Activated naive CD8-positive, alpha-beta T cell treated with anti-CD3 and anti-CD28 coated beads for 36 hours (primary cell): ENCODE results near the gene SPEF2. TPM values are rescaled to one million over a fixed set of nuclear protein-coding genes. Genes with fewer than 3 reads are reported as not detected.
"Not testable (repeated sequence)": the region's sequence is repeated elsewhere in the genome, so short reads cannot be mapped to it uniquely, and the experiment has no call there.

ENCODE experiments used
- DNase-seq: peaks from one replicate; pipeline ENCODE4 v3.0.0; 2021
- H3K27ac Mint-ChIP-seq: one replicate; pipeline ENCODE4 v1.8.0; 2022; ENCODE audit warnings: mild to moderate bottlenecking, moderate library complexity, mixed read lengths
- H3K27me3 Mint-ChIP-seq: one replicate; pipeline ENCODE4 v1.8.0; 2022; ENCODE audit warnings: mild to moderate bottlenecking, mixed read lengths
- H3K36me3 Mint-ChIP-seq: one replicate; pipeline ENCODE4 v1.8.0; 2021; ENCODE audit warnings: mild to moderate bottlenecking, mixed read lengths
- H3K4me1 Mint-ChIP-seq: one replicate; pipeline ENCODE4 v1.8.0; 2021; ENCODE audit warnings: mixed read lengths
- H3K4me3 Mint-ChIP-seq: one replicate; pipeline ENCODE4 v1.8.0; 2022; ENCODE audit warnings: mild to moderate bottlenecking, moderate library complexity, mixed read lengths
- H3K9me3 Mint-ChIP-seq: one replicate; pipeline ENCODE4 v1.8.0; 2022; ENCODE audit warnings: mixed read lengths
- total RNA-seq, 2 experiments: library from RNA; stranded (reverse); gene quantifications; one replicate each; pipeline ENCODE4 v1.2.3, GENCODE V29; 2021

Gene SPEF2
- total RNA-seq, 2 experiments from 2014 or later: 6.0 to 6.1 TPM

DNA sequence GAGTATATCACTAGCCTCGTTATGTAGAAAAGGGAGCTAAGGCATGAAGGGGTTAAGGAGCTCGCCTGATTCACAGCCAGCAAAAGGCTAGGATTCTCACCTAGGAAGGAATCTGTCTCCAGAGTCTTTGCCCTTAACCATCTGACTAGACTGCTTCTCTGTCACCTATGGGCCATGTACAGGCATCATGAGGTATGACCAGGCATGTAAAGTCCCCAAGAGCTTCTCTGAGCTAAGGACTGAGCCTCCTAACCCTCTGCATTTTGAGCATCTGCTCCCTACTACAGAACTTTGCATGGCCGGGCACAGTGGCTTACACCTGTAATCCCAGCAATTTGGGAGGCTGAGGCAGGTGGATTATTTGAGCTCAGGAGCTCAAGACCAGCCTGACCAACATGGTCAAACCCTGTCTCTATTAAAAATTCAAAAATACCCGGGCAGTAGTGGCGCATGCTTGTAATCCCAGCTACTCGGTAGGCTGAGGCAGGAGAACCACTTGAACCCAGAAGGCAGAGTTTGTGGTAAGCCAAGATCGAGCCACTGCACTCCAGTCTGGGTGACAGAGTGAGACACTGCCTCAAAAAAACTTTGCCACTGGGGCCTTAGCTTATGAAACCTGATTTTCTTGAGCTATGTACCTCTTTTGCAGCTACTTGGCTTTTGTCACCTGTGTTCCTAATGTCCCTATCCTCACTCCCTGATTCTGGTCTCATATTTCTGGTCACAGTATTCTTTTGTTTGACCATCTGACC lies 205.9 kb downstream of the SPEF2 start:
- peaks cover 92% of the 10 kb centered on the region for H3K4me1 Mint-ChIP-seq
- peaks cover 9% of the 10 kb centered on the region for H3K9me3 Mint-ChIP-seq
- no peaks in the 10 kb centered on the region for H3K27me3 Mint-ChIP-seq
- no peak for DNase-seq
- peak overlapping the region; percentile 94 for H3K27ac Mint-ChIP-seq
- peaks cover 36% of the 10 kb centered on the region for H3K36me3 Mint-ChIP-seq
- no peak overlapping the region for H3K4me3 Mint-ChIP-seq

DNA sequence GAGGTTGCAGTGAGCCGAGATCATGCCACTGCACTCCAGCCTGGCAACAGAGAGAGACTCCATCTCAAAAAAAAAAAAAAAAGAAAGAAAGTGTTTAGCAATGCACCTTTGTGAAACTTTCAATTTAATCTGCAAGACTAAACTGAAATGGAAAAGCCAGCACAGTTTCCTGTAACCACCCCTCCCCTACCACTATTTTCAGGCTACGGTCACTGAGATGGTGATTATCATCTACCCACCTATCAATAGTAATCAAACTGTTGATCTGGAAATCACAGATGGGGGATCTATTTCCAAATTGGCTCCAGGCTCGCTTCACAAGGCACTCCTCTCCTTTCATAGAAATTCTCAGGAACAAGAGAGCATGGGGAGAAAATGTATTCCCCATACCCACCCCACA lies 208.4 kb downstream of the SPEF2 start:
- Mint-ChIP-seq H3K9me3 (peaks cover 2% of the 10 kb centered on the region), H3K4me1 (peaks cover 88% of the 10 kb centered on the region), H3K36me3 (peaks cover 22% of the 10 kb centered on the region), H3K27ac (peak overlapping the region; percentile 94), H3K27me3 (no peaks in the 10 kb centered on the region), H3K4me3 (peak overlapping the region; percentile 56)
- DNase-seq: no peak

DNA sequence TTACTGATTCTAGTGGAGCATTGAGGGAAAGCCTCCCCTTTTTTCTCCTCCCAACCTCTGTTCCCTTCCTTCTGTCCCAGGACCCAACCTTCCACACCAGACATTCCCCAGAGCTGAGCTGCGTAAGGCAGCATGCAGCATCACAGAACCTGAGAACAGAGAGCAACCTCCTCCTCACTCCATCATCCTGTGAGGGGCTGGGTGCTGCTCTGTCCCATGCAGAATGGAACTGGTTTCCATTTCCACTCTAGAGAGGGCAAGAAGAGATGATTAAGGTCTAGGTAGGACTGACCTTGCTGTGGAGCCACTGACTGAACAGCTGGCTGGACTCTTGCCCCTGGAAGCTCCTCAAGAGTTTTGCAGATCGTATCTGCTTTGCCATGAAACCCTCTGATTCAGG lies 208.9 kb downstream of the SPEF2 start:
- Mint-ChIP-seq H3K27me3 (no peaks in the 10 kb centered on the region), H3K36me3 (peaks cover 19% of the 10 kb centered on the region), H3K9me3 (no peaks in the 10 kb centered on the region), H3K27ac (peak overlapping the region; percentile 94), H3K4me1 (peaks cover 91% of the 10 kb centered on the region), H3K4me3 (peak overlapping the region; percentile 56)
- peak; percentile 32 for DNase-seq

DNA sequence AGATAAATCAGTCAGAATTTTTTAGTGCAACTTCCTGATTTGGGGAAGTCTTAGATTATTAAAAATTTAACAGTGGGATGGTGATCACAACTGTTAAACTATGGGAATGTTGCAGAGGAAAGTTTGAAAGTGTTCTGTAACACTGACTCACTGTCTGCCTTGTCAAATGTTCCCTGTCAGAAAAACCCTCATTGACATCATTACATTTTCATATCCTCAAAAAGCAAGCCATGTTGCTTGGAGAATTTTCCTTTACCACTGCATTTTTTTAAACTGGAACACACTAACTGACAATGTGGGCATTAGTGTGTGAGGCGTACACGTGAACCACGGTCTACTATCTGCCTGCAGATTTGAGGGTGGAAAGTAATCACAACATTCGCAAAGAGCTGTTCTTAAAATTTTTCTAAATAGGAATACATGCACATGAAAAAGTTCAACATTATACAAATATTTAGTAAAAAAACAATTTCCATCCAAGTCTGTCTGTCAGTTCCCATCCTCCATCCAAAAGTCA lies 210.5 kb downstream of the SPEF2 start:
- H3K4me3 Mint-ChIP-seq: peak overlapping the region; percentile 32

DNA sequence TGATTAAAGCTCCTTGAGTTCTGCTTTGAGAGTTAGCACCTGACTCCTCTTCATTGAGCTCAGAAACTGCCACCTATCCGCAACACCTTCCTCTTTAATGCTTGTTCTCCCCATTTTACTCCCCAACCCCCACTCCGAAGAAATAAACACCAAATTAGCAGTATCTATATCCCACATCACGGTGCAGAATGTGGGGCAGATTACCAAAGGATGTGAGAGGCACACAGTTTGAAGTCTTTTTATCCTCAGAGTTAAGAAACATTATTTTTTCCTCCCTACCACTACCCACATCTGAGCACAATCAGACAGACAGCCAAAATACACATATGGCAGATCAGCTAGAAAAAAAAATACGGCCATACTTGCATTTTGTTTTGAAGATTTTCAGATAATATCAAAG lies 212.9 kb downstream of the SPEF2 start:
- Mint-ChIP-seq H3K4me1 (peaks cover 88% of the 10 kb centered on the region), H3K9me3 (peaks cover 2% of the 10 kb centered on the region), H3K4me3 (peak overlapping the region; percentile 8), H3K27ac (peak overlapping the region; percentile 98), H3K27me3 (no peaks in the 10 kb centered on the region), H3K36me3 (peaks cover 28% of the 10 kb centered on the region)
- no peak for DNase-seq

More for the DNA sequence above, 210.5 kb downstream of the SPEF2 start:
- Mint-ChIP-seq H3K4me1 (peaks cover 89% of the 10 kb centered on the region), H3K36me3 (peaks cover 22% of the 10 kb centered on the region), H3K9me3 (no peaks in the 10 kb centered on the region), H3K27me3 (no peaks in the 10 kb centered on the region), H3K27ac (peak overlapping the region; percentile 94)
- no peak for DNase-seq

DNA sequence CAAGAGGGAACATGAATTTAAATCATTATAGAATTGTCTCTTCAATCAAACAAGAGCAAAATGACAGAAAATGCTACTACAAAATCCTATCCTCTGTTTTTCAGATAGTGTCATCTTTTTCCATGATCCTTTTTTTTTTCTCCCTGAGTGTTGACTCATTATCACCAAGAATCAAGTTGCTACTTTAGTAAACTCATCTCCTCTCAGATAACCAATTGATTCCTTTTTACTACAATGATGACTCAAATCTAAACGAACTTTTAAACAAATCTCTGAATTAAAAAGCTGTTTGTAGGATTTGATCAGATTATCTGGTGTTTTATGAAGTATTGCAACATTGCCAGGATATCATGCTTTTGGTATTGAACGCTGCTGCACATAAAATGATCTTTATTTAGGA lies 215.1 kb downstream of the SPEF2 start:
- DNase-seq: no peak
- H3K4me1 Mint-ChIP-seq: peaks cover 86% of the 10 kb centered on the region
- no peaks in the 10 kb centered on the region for H3K27me3 Mint-ChIP-seq
- H3K27ac Mint-ChIP-seq: peak overlapping the region; percentile 98
- peaks cover 30% of the 10 kb centered on the region for H3K36me3 Mint-ChIP-seq
- H3K4me3 Mint-ChIP-seq: peak overlapping the region; percentile 35
- H3K9me3 Mint-ChIP-seq: peaks cover 2% of the 10 kb centered on the region

DNA sequence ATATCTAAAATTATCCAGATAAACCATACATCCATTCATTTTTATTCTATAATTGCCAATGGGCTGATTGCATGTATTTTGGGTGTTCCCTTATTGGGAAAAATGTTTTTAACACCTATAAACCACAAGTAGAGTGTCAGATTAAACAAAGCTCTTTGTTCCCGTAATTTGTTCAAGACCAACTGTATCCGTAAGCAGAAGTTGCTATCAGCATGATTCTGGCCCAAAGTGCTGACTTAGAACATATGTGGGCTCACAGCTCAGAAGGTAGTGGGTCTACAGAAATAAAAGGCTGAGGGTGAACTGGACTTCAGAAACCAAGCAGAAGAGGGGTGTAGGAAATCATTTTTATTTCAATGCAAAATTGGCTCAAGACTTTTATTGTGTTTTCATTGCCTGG lies 215.6 kb downstream of the SPEF2 start:
- Mint-ChIP-seq H3K27me3 (no peaks in the 10 kb centered on the region), H3K9me3 (peaks cover 4% of the 10 kb centered on the region), H3K4me3 (peak overlapping the region; percentile 49), H3K4me1 (peaks cover 85% of the 10 kb centered on the region), H3K27ac (peak overlapping the region; percentile 98), H3K36me3 (peaks cover 34% of the 10 kb centered on the region)
- no peak for DNase-seq

DNA sequence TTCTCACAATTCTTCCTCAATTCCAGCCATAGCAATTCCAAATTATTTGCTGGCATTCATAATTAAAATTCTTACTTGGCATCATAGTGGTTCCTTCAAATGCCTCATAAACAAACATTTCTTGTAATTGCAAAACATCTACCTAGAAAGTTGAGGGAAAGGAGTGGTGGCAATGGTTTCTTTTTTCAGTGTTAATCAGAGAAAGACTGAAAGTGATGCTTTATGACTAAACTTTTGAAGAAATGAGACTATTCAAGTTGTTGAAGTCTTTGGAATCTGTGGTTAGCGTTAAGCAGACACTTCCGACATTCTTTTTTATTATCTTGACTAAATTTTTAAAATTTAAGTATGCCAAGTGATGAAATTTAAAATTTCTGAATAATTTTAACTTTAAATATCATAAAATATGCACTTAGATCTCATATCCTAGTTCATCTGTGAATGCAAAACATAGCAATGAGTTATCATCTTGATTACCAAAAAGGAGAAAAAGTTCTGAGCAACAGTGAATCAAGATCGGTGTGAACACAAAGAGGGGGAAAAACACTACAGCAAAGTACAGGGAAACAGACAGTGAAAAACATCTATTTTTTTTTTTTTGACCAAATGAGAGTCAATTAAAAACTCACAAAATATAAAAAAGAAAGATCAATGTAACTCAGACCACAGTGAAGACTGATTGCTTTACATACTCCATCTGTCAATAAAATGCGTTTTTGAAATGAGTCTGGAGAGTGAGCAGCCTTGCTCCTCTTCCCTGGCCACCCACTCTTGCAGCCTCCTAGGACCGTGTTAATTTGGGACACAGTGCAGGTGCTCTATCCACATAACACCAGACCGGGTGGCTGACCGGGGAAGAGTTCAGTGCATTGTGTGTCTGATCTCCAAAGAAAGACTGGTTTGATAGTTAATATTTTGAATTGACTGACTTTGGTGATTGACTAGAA lies 218.4 kb downstream of the SPEF2 start:
- H3K36me3 Mint-ChIP-seq: peaks cover 51% of the 10 kb centered on the region
- H3K27me3 Mint-ChIP-seq: no peaks in the 10 kb centered on the region
- H3K27ac Mint-ChIP-seq: peak overlapping the region; percentile 98
- peak overlapping the region; percentile 68 for H3K4me3 Mint-ChIP-seq
- peaks cover 85% of the 10 kb centered on the region for H3K4me1 Mint-ChIP-seq
- peaks cover 10% of the 10 kb centered on the region for H3K9me3 Mint-ChIP-seq
- no peak for DNase-seq

DNA sequence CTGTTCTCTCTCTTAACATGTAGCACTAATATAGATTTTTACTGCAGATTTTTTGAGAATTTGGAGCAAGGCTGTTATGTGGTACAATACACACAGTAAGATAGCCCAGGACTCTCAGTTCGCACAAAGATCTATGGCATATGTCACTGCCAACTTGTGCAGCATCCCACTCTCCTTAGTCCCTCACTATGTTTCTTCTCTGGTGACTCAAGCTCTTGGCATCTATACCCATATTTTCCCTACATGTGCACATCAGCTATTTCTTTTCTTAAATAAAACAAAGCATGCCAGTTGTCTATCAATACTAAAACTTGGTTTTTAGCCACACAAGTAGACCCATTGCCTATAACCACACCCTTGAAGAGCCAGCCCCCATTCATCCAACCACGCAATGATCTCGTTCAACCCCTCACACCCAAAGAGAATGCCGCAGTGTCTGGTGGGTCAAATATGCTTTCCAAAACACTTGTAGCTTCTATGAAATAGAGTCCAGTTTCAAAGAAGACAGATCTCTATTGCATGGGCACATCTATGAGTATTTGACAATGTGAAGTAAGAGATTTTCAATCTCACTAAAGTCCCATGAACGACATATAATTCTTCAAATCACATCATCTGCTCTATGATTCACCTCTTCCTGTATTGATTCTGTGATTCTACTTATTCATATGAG lies 220.8 kb downstream of the SPEF2 start:
- peak; percentile 49 for DNase-seq
- peak overlapping the region; percentile 98 for H3K27ac Mint-ChIP-seq
- H3K4me1 Mint-ChIP-seq: peaks cover 64% of the 10 kb centered on the region
- H3K36me3 Mint-ChIP-seq: peaks cover 54% of the 10 kb centered on the region
- peaks cover 15% of the 10 kb centered on the region for H3K9me3 Mint-ChIP-seq
- peak overlapping the region; percentile 27 for H3K4me3 Mint-ChIP-seq
- H3K27me3 Mint-ChIP-seq: no peaks in the 10 kb centered on the region

DNA sequence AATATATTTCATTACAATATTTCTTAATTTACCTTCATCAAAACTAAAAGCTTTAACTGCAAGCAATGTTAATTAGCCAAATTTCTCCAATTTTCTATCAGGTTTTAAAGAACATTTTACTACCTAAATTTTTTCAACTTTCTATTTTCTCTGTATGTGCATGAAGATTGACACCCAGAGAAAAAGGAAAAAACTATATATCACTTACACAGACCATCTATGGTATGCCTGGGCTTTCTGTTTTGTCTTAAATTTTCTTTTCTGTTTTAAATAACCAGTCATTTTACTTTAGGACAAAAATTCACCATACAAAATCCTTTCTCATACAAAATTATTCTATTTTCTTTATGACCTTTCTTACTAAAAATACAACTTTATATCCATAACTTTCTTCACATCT lies 225.2 kb downstream of the SPEF2 start:
- H3K27ac Mint-ChIP-seq: no peak overlapping the region
- DNase-seq: no peak
- H3K9me3 Mint-ChIP-seq: peaks cover 48% of the 10 kb centered on the region
- H3K4me1 Mint-ChIP-seq: peaks cover 28% of the 10 kb centered on the region
- H3K36me3 Mint-ChIP-seq: peaks cover 72% of the 10 kb centered on the region
- H3K27me3 Mint-ChIP-seq: no peaks in the 10 kb centered on the region
- H3K4me3 Mint-ChIP-seq: no peak overlapping the region

DNA sequence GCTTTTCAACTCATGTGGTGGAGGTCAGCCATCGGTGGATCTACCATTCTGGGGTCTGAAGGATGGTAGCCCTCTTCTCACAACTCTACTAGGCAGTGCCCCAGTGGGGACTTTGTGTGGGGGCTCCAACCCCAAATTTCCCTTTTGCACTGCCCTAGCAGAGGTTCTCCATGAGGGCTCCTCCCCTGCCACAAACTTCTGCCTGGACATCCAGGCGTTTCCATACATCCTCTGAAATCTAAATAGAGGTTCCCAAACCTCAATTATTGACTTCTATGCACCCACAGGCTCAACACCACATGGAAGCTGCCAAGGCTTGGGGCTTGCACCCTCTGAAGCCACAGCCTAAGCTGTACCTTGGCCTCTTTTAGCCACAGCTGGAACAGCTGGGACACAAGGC lies 227.8 kb downstream of the SPEF2 start:
- not testable (repeated sequence) for H3K27ac Mint-ChIP-seq, H3K27me3 Mint-ChIP-seq, DNase-seq, H3K4me3 Mint-ChIP-seq
- Mint-ChIP-seq H3K9me3 (peaks cover 45% of the 10 kb centered on the region), H3K36me3 (peaks cover 68% of the 10 kb centered on the region), H3K4me1 (peaks cover 22% of the 10 kb centered on the region)

DNA sequence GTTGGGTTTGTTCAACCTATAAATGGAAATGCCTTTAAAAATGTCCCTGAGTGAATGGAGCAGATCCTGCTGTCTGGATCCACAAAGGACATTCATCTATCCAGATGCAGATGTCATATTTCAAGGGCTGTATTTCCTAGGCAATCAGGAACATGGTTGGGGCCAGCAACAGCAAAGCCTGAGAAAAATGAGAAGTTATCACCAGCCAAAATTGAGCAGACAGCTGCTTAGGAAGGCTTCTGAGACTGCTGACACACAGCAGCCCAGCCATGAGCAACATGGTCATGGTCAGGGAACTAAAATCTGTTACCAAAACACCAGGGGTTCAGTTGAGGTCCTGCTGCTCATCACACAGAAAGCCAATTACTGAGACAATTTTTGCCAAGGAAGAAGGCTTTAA lies 229.8 kb downstream of the SPEF2 start:
- peaks cover 77% of the 10 kb centered on the region for H3K36me3 Mint-ChIP-seq
- no peak overlapping the region for H3K27ac Mint-ChIP-seq
- no peak overlapping the region for H3K4me3 Mint-ChIP-seq
- no peak for DNase-seq
- H3K9me3 Mint-ChIP-seq: peaks cover 47% of the 10 kb centered on the region
- H3K27me3 Mint-ChIP-seq: no peaks in the 10 kb centered on the region
- peaks cover 36% of the 10 kb centered on the region for H3K4me1 Mint-ChIP-seq

DNA sequence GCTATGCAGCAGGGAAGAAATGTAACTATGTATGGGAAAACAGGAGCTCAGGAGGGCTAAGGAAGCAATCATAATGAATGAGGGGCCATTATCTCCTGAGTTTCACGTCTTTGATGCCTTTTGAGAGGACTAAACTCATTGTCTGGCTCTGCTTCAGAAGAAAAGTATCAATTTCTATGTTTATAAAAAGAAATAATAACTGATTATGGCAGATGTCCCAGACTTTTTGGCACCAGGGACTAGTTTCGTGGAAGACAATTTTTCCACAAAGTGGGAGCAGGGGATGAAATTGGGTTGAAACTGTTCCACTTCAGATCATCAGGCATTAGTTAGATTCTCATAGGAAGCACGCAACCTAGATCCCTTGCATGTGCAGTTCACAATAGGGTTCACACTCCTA lies 230.3 kb downstream of the SPEF2 start:
- Mint-ChIP-seq H3K36me3 (peaks cover 80% of the 10 kb centered on the region), H3K4me3 (no peak overlapping the region), H3K4me1 (peaks cover 37% of the 10 kb centered on the region)

DNA sequence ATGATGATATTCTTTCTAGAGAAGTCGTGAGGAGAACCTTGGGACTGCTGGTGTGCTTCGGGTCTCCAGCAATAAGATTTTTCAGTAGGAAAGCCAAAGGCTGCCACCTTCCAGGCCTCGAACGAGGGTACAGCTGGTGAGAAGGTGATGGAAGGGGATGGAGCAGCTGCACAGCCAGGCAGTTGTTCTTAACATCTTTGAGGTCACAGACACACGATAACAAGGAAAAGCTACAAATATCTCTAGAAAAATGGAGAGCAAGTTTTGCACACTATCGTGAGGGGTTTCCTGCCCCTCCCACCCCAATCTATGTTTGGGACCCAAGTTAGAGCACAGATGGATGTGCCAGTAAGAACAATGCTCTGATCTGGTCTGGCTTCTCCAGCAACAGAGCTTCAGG lies 232.2 kb downstream of the SPEF2 start:
- H3K4me3 Mint-ChIP-seq: no peak overlapping the region
- no peaks in the 10 kb centered on the region for H3K27me3 Mint-ChIP-seq
- peak overlapping the region; percentile 29 for H3K27ac Mint-ChIP-seq
- H3K36me3 Mint-ChIP-seq: peaks cover 85% of the 10 kb centered on the region
- H3K4me1 Mint-ChIP-seq: peaks cover 49% of the 10 kb centered on the region
- no peak for DNase-seq
- H3K9me3 Mint-ChIP-seq: peaks cover 38% of the 10 kb centered on the region

More for the DNA sequence above, 230.3 kb downstream of the SPEF2 start:
- DNase-seq: no peak
- no peaks in the 10 kb centered on the region for H3K27me3 Mint-ChIP-seq
- peaks cover 47% of the 10 kb centered on the region for H3K9me3 Mint-ChIP-seq
- no peak overlapping the region for H3K27ac Mint-ChIP-seq
